Ascending aorta (tissue), 2 donors: ENCODE data around the gene FAM241B. TPM values are rescaled to one million over a fixed set of nuclear protein-coding genes. Genes with fewer than 3 reads are reported as not detected.

Experiments
- DNase-seq, 2 donors: peaks; one replicate each; pipeline ENCODE4 v3.0.0-alpha.2; 2019; ENCODE audit warnings: low spot score in 2 of 2
- H3K27ac ChIP-seq, 2 donors: fragments of 200-600 bp; sonication (generic); one replicate each; pipeline ENCODE4 v1.5.1; 2016 to 2017; ENCODE audit warnings: mild to moderate bottlenecking in 1 of 2
- H3K27me3 ChIP-seq: fragments of 200-600 bp; sonication (generic); one replicate; pipeline ENCODE4 v1.5.1; 2017
- H3K36me3 ChIP-seq, 2 donors: fragments of 200-600 bp; sonication (generic); one replicate each; pipeline ENCODE4 v1.5.1; 2016
- H3K4me1 ChIP-seq, 2 donors: fragments of 200-600 bp; sonication (generic); one replicate each; pipeline ENCODE4 v1.5.1; 2016 to 2017; ENCODE audit warnings: mild to moderate bottlenecking in 1 of 2
- H3K4me3 ChIP-seq, 2 donors: fragments of 200-600 bp; sonication (generic); one replicate each; pipeline ENCODE4 v1.5.1; 2016 to 2017; ENCODE audit warnings: mild to moderate bottlenecking in 1 of 2
- H3K9me3 ChIP-seq, 2 donors: fragments of 200-600 bp; sonication (generic); one replicate each; pipeline ENCODE4 v1.5.1; 2016
- CTCF ChIP-seq, 3 experiments: fragments of 200-600 bp in 2 of 3; fragments of 450-650 bp in 1 of 3; sonication (generic) in 2 of 3; IDR thresholded peaks; one replicate each; pipeline ENCODE4 v1.5.1; 2016 to 2019; ENCODE audit warnings: antibody characterized with exemption in 3 of 3, mild to moderate bottlenecking in 1 of 3, moderate library complexity in 1 of 3
- intact Hi-C: fragments of 100-400 bp; cut with DNase I; formaldehyde crosslinking; loops from one replicate; pipeline ENCODE4 v1.15.1; 2023
- total RNA-seq: library from RNA; depleted of rRNA; stranded (reverse); fragments of >200 nt; gene quantifications from one replicate; pipeline ENCODE4 v1.1.0, GENCODE V29; 2016

Gene FAM241B
- total RNA-seq, 1 donor from 2014 or later: not detected

DNA sequence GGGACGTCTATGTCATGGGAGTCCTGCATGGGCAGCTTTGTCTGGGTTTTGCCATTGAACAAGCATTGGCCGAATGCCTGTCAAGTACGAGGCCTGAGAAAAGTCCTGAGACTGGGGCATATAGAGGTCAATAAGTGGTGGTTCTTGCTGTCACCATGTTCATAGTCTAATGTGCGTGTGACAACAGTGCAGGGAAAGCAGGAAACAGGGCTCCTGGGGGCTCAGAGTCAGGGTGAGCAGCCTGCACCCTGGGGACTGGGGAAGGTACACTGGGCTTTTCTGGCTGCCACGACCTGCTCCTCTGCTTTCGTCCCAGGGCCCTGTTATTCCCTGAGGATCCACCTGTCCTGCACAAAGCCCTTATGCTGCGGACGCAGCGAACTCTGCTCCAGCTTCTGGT lies 21.3 kb downstream of the FAM241B start:
- H3K27ac ChIP-seq: no peak overlapping the region
- H3K4me3 ChIP-seq: no peak overlapping the region
- intact Hi-C loops: no loop called here
- no peaks in the 10 kb centered on the region for H3K4me1 ChIP-seq
- no peaks in the 10 kb centered on the region for H3K9me3 ChIP-seq
- DNase-seq: no peak
- no peaks in the 10 kb centered on the region for H3K36me3 ChIP-seq
- no peaks in the 10 kb centered on the region for H3K27me3 ChIP-seq
- no peak for TF ChIP-seq CTCF (IDR thresholded peaks at IDR 0.05)

GRCh38 chr10:69652111-69652856 lies 22.2 kb downstream of the FAM241B start:
- H3K4me3 ChIP-seq: no peak overlapping the region
- no peak for DNase-seq
- no peaks in the 10 kb centered on the region for H3K9me3 ChIP-seq
- H3K36me3 ChIP-seq: no peaks in the 10 kb centered on the region
- no peak overlapping the region for H3K27ac ChIP-seq
- intact Hi-C loops: no loop called here
- H3K4me1 ChIP-seq: no peaks in the 10 kb centered on the region
- H3K27me3 ChIP-seq: no peaks in the 10 kb centered on the region
- TF ChIP-seq CTCF (IDR thresholded peaks at IDR 0.05): no peak

DNA sequence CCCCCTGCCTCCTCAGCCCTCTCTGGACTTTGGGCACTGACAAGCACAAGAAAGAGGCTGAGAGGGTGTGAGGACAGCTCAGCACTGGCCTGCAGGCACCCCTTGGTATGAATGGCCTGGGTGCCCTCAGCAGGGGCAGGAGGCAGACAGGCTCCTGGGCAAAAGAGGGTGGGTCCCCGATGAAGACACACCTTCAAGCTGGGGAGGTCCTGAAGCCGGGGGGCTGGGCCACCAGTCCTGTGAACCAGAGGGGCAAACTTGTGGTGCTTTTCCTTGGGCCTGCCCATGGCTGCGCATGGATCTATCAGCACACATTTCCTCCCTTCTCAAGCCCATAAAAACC lies 22.8 kb downstream of the FAM241B start:
- no peaks in the 10 kb centered on the region for H3K27me3 ChIP-seq
- DNase-seq: no peak
- TF ChIP-seq CTCF (IDR thresholded peaks at IDR 0.05): no peak
- H3K36me3 ChIP-seq: no peaks in the 10 kb centered on the region
- no peaks in the 10 kb centered on the region for H3K9me3 ChIP-seq
- no peak overlapping the region for H3K27ac ChIP-seq
- intact Hi-C loops: no loop called here
- H3K4me1 ChIP-seq: no peaks in the 10 kb centered on the region
- no peak overlapping the region for H3K4me3 ChIP-seq

GRCh38 chr10:69653561-69653960 lies 23.5 kb downstream of the FAM241B start:
- H3K27me3 ChIP-seq: no peaks in the 10 kb centered on the region
- H3K4me3 ChIP-seq: no peak overlapping the region
- H3K27ac ChIP-seq: no peak overlapping the region
- no peaks in the 10 kb centered on the region for H3K36me3 ChIP-seq
- no peaks in the 10 kb centered on the region for H3K4me1 ChIP-seq
- intact Hi-C loops: no loop called here
- no peaks in the 10 kb centered on the region for H3K9me3 ChIP-seq
- TF ChIP-seq CTCF (IDR thresholded peaks at IDR 0.05): no peak
- no peak for DNase-seq

DNA sequence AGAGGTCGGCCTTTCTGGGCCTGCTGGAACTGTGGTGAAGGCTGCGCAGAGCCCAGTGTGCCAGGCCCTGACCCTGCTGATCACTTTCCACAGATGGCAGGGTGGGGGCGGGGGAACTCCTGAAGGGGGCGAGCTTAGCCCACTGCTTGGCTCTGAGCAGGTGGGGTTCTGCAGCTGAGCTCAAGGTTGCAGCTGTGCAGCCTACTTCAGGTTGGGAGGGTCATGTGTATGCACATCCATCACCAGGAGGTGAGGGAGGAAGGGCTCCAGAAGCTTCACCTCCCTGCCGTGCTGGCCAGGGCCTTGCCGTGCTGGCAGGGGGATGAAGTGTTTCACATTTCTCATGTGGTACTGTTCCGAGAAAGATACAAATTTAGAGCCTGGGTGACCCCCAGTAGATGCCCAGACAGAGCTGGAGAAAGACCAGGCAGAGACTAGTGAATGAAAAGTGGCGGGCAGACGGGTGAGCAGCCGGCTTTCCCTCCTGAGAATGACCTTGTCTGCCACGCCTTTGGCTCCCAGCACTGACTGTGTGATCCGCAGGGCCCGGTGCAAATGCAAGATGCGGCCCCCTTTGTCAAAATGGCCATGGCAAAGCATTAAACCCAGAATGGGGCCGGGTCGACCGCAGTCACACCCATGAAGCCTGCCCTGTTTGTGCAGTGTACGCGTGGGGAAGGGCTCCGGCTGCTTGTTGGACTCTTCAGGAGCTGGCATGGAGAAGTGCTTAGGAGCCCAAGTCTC lies 25.2 kb downstream of the FAM241B start:
- H3K27ac ChIP-seq: no peak overlapping the region
- H3K27me3 ChIP-seq: no peaks in the 10 kb centered on the region
- no peak for DNase-seq
- intact Hi-C loops: no loop called here
- H3K4me1 ChIP-seq: no peaks in the 10 kb centered on the region
- H3K9me3 ChIP-seq: no peaks in the 10 kb centered on the region
- H3K4me3 ChIP-seq: no peak overlapping the region
- no peaks in the 10 kb centered on the region for H3K36me3 ChIP-seq
- no peak for TF ChIP-seq CTCF (IDR thresholded peaks at IDR 0.05)
